Stomach (tissue), 9 donors: ENCODE results near the gene SLC15A3. TPM values are rescaled to one million over a fixed set of nuclear protein-coding genes. Genes with fewer than 3 reads are reported as not detected.

Source experiments
- DNase-seq, 2 donors: peaks; one replicate each; pipeline versions ENCODE4 v3.0.0 to v3.0.0-alpha.2; 2013 to 2019
- H3K27ac ChIP-seq, 5 donors: fragments of 200-600 bp in 4 of 5; sonication (generic) in 4 of 5; one replicate each; pipeline ENCODE4 v1.5.1; 2013 to 2019; ENCODE audit warnings: mild to moderate bottlenecking in 1 of 5, moderate library complexity in 1 of 5
- H3K27me3 ChIP-seq, 3 donors: fragments of 200-600 bp; sonication (generic); one replicate each; pipeline ENCODE4 v1.5.1; 2017 to 2019; ENCODE audit warnings: mixed run types in 1 of 3
- H3K36me3 ChIP-seq, 4 donors: fragments of 200-600 bp; sonication (generic); 1 replicate in 3 of 4; 2 replicates in 1 of 4; pipeline ENCODE4 v1.5.1; 2016 to 2019
- H3K4me1 ChIP-seq, 4 donors: fragments of 200-600 bp; sonication (generic); one replicate each; pipeline ENCODE4 v1.5.1; 2016 to 2019
- H3K4me3 ChIP-seq, 4 donors: fragments of 200-600 bp; sonication (generic) in 3 of 4; one replicate each; pipeline ENCODE4 v1.5.1; 2016 to 2019; ENCODE audit warnings: mild to moderate bottlenecking in 1 of 4
- H3K9me3 ChIP-seq, 4 donors: fragments of 200-600 bp; sonication (generic); one replicate each; pipeline ENCODE4 v1.5.1; 2016 to 2019
- EP300 ChIP-seq: sonication (generic); formaldehyde crosslinking; IDR thresholded peaks from one replicate; pipeline ENCODE4 v1.6.1; 2017; ENCODE audit warnings: antibody characterized with exemption
- POLR2A ChIP-seq, 4 donors: fragments of 450-650 bp; IDR thresholded peaks; one replicate each; pipeline ENCODE4 v1.6.1; 2016; ENCODE audit warnings: antibody characterized with exemption in 4 of 4, control low read depth in 2 of 4, mild to moderate bottlenecking in 1 of 4, moderate library complexity in 1 of 4
- POLR2AphosphoS5 ChIP-seq, 3 donors: sonication (generic); formaldehyde crosslinking; IDR thresholded peaks; one replicate each; pipeline ENCODE4 v1.6.1; 2016; ENCODE audit warnings: antibody characterized with exemption in 3 of 3
- WGBS, 5 donors: extraction: QIAGEN DNeasy Blood & Tissue Kit in 3 of 5; methylation state at CpG; one replicate each; pipeline versions ENCODE4 v1.1.5 to v1.1.7; 2013 to 2018; 5-methylcytosine and 5-hydroxymethylcytosine counted together
- intact Hi-C: fragments of 100-400 bp; cut with DNase I; formaldehyde crosslinking; loops from one replicate; pipeline ENCODE4 v1.15.1; 2023; ENCODE audit warnings: low total_unique reads
- polyA plus RNA-seq, 3 donors: library from polyadenylated mRNA; stranded (reverse); fragments of 200-250 nt; gene quantifications; one replicate each; pipeline ENCODE4 v1.2.3, GENCODE V29; 2013
- total RNA-seq, 5 donors: library from RNA; depleted of rRNA; stranded (reverse); fragments of >200 nt; gene quantifications; one replicate each; pipeline versions ENCODE4 v1.1.0 to v1.2.3, GENCODE V29; 2014 to 2016
- TF ChIP-seq, protein P1 (sequence below), 7 experiments: fragments of 450-650 bp in 4 of 7; fragments of 200-600 bp in 3 of 7; sonication (generic) in 3 of 7; IDR thresholded peaks; one replicate each; pipeline ENCODE4 v1.5.1; 2016 to 2019; ENCODE audit warnings: antibody characterized with exemption in 7 of 7, control low read depth in 2 of 7, mild to moderate bottlenecking in 1 of 7
- donor health status: healthy with polysubstance abuse.
- donor health status: Bipolar disorder and iron deficiency.
- donor health status: healthy.

The SLC15A3 gene
- total and polyA plus RNA-seq, 8 donors, result 7.9 to 33.6 (median 20.7) TPM

DNA sequence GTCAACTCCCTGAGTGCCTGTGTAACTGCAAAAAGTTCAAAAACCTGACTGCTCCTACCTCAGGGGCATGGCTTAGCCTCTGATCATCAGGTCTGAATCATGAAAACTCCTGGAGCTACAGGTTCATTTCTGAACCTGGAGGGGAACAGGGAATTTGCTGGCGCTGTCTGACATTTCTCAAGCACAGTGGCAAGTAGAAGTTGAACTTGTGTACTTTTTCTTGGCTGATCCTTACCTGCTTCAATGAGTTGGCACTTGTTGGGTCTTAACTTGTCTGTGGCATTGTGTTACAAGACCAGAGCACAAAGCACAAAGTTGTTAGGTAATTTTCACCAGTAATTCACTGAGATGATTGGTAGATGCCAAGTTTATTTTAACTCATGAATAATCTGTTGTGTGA is 34.7 kb downstream of the SLC15A3 start:
- peaks cover 24 to 28% (median 28%) of the 10 kb centered on the region in 4 donors for H3K36me3 ChIP-seq
- no peaks in the 10 kb centered on the region for H3K27me3 ChIP-seq
- DNase-seq, result no peak
- intact Hi-C loops, result no loop called here
- H3K9me3 ChIP-seq, result no peaks in the 10 kb centered on the region
- 73 to 87% (median 85%) methylated on average over 1 of the region's 1 CpG for WGBS, 5 donors
- H3K4me1 ChIP-seq, result peaks cover 28 to 75% (median 69%) of the 10 kb centered on the region in 4 donors
- peak overlapping the region in 2 of 5 donors; percentile 5 to 91 for H3K27ac ChIP-seq
- no peak overlapping the region for H3K4me3 ChIP-seq
- no peak for TF ChIP-seq POLR2AphosphoS5 (IDR thresholded peaks at IDR 0.05)
- TF ChIP-seq, protein P1, sequence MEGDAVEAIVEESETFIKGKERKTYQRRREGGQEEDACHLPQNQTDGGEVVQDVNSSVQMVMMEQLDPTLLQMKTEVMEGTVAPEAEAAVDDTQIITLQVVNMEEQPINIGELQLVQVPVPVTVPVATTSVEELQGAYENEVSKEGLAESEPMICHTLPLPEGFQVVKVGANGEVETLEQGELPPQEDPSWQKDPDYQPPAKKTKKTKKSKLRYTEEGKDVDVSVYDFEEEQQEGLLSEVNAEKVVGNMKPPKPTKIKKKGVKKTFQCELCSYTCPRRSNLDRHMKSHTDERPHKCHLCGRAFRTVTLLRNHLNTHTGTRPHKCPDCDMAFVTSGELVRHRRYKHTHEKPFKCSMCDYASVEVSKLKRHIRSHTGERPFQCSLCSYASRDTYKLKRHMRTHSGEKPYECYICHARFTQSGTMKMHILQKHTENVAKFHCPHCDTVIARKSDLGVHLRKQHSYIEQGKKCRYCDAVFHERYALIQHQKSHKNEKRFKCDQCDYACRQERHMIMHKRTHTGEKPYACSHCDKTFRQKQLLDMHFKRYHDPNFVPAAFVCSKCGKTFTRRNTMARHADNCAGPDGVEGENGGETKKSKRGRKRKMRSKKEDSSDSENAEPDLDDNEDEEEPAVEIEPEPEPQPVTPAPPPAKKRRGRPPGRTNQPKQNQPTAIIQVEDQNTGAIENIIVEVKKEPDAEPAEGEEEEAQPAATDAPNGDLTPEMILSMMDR (IDR thresholded peaks at IDR 0.05), result no peak
- TF ChIP-seq POLR2A (IDR thresholded peaks at IDR 0.05), result no peak
- TF ChIP-seq EP300, result no peak

DNA sequence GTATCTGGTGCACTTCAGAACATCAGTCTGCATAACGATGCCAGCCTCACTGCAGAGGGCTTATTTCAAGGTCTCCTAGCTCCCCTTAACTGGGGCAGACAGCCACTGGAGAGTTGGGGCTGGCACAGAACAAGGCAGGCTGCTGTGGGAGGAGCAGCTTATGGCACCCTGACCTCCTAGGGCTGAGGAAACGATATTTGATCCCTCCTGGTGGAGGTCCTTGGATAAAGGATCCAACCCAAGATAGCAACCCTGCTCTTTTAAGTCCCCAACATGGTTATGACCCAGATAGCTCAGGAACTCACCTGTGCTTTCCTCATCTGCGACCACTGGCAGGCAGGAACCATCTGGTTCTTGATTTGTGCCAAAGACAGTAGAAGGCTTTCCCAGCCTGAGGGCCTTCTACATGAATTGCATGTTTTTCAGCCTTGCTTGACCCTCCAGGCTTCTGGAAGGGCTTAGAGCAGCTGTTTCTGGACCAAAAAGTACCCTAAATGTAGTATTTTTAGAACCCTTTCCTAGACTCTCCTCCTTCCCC is 35.2 kb downstream of the SLC15A3 start:
- DNase-seq, result no peak
- intact Hi-C loops, result no loop called here
- Histone ChIP-seq H3K36me3 (peaks cover 19 to 23% (median 23%) of the 10 kb centered on the region in 4 donors), H3K27me3 (no peaks in the 10 kb centered on the region), H3K9me3 (no peaks in the 10 kb centered on the region), H3K4me1 (peaks cover 28 to 75% (median 67%) of the 10 kb centered on the region in 4 donors), H3K27ac (peak overlapping the region in 2 of 5 donors; percentile 5 to 91), H3K4me3 (no peak overlapping the region)
- TF ChIP-seq EP300, result no peak
- WGBS, 5 donors, result 55 to 64% (median 58%) methylated on average over 2 to 3 of the region's 3 CpGs

DNA sequence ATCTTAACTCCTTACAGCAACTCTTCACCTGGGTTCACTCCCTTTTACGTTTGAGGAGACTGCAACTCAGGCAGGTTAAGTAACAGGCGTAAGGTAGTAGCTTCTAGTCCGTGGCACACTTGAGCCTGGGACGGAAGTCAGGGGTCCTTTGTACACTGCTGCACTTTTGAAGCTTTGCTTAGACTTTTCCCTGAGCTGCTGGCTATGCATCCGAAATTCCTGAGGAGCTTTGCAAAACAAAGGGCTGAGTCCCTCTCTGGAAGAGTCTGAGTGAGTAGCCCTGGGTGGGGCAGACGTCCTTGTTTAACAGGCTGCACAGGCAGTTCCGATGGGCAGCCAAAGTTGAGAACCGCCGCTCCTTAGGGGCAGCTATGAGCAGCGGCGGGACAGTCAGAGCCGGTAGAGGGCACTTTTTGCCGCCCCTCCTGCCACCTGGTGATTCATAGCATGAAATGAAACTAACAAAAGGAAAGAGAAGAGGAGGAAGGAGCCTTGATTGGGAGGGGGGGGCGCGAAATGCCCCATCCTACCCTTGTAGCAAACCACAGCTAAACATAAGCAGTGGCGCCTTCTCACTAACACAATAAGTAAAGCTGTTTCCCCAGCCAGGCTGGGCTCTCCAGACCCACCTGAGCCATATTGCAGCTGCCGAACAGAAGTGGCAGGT is 36.6 kb downstream of the SLC15A3 start:
- TF ChIP-seq POLR2AphosphoS5 (IDR thresholded peaks at IDR 0.05), result peak in 2 of 3 donors; percentile 41 to 57
- TF ChIP-seq, protein P1 (IDR thresholded peaks at IDR 0.05), result peak in 1 of 7 experiments; percentile 24
- TF ChIP-seq POLR2A (IDR thresholded peaks at IDR 0.05), result no peak
- TF ChIP-seq EP300, result no peak
- Histone ChIP-seq H3K4me1 (peaks cover 28 to 74% (median 67%) of the 10 kb centered on the region in 4 donors), H3K9me3 (no peaks in the 10 kb centered on the region), H3K36me3 (peaks cover 5 to 10% (median 9%) of the 10 kb centered on the region in 4 donors), H3K27ac (peak overlapping the region; percentile 53 to 98 (median 95)), H3K4me3 (peak overlapping the region; percentile 66 to 93 (median 86)), H3K27me3 (no peaks in the 10 kb centered on the region)
- 2 to 5% (median 4%) methylated on average over 12 to 17 of the region's 17 CpGs for whole genome bisulfite sequencing, 5 donors
- DNase-seq, result peak; percentile 77 to 83
- intact Hi-C loops, result no loop called here

DNA sequence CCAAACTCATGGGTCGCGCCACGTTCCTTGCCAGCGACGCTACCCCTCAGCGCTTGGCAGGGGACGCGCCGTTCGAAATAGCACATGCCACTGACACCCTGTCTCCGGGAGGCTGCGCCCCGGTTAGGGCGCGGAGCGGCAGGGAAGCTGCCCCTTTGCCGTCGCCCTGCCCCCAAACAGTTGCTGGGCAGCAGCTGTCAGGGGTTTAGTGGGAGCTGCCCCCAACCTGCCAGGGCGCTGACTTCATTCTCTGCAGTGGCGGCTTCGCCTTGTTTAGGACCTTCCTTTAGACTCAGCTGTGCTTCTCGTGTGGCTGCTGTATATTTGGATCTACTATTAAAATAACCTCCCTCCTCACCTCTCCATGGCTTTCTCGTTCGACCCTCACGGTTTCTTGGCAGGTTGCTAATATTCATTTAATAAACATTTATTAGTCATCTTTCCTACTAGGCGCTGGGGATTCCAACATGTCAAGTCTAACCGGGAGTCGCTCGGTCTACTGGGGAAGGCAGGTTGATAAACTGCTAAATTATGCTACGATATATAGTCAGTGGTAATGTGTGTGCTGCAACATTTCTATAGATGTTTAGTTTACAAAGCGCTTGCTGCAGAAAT is 37.2 kb downstream of the SLC15A3 start:
- Histone ChIP-seq H3K36me3 (peaks cover 0 to 3% (median 3%) of the 10 kb centered on the region in 4 donors), H3K9me3 (no peaks in the 10 kb centered on the region), H3K4me3 (peak overlapping the region; percentile 66 to 93 (median 86)), H3K4me1 (peaks cover 28 to 68% (median 61%) of the 10 kb centered on the region in 4 donors), H3K27ac (peak overlapping the region; percentile 77 to 98 (median 95)), H3K27me3 (no peaks in the 10 kb centered on the region)
- TF ChIP-seq POLR2AphosphoS5 (IDR thresholded peaks at IDR 0.05) (no peak), POLR2A (IDR thresholded peaks at IDR 0.05) (no peak), EP300 (no peak)
- TF ChIP-seq, protein P1 (IDR thresholded peaks at IDR 0.05), result no peak
- DNase-seq, result peak in 1 of 2 donors; percentile 72
- intact Hi-C loops, result no loop called here
- 0 to 1% (median 0%) methylated on average over 25 to 31 of the region's 31 CpGs for WGBS, 5 donors
